Mucosa of gallbladder (tissue), 1 donor: Measurements from ENCODE around the gene NFIA. TPM values are rescaled to one million over a fixed set of nuclear protein-coding genes. Genes with fewer than 3 reads are reported as not detected.
A peak's percentile ranks its signal among the peaks of the same experiment; 100 is the strongest.

Experiments
- DNase-seq: peaks from one replicate; pipeline ENCODE4 v3.0.0-alpha.2; 2020; ENCODE audit warnings: low spot score
- total RNA-seq: library from RNA; stranded (reverse); gene quantifications from one replicate; pipeline ENCODE4 v1.2.1, GENCODE V29; 2021
- donor health status: DM: no; HTN: no; CAD: no.

The NFIA gene
- total RNA-seq, 1 donor from 2014 or later, result 82.8 TPM

DNA sequence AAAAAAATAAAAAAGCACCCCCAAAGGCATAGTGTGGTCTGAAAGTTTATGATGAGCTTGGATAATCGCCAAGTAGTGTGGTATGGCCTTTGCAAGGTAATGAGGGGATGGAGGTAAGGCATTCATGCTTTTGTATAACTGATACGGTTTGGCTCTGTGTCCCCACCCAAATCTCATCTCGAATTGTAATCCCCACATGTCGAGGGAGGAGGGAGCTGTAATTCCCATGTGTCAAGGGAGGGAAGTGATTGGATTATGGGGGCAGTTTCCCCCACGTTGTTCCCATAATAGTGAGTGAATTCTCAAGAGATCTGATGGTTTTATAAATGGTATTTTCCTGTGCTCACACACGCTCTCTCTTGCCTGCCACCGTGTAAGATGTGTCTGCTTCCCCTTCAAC is 215.5 kb downstream of the NFIA start:
- DNase-seq, result no peak

DNA sequence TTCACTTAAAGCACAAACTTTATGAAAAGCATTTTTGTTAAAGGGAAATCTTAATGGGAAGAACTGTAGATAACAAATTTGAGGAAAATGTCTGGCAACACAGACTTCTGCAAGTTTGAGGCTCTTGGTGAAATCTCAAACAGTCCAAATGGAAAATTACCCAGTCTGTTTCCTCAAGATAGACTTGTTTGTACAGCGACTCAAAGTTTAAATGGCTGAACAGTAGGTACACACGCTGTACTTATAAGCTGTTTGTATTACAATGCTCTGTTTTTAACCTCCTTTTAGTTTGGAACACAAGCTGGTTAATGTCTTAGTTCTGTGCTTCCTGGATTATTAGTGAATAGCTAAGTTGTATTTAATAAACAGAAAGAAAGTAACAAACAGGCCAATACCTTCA is 217.1 kb downstream of the NFIA start:
- no peak for DNase-seq

- no peak for DNase-seq
These were observed 218.5 kb downstream of the NFIA start for GRCh38 chr1:61300899-61301298.

DNA sequence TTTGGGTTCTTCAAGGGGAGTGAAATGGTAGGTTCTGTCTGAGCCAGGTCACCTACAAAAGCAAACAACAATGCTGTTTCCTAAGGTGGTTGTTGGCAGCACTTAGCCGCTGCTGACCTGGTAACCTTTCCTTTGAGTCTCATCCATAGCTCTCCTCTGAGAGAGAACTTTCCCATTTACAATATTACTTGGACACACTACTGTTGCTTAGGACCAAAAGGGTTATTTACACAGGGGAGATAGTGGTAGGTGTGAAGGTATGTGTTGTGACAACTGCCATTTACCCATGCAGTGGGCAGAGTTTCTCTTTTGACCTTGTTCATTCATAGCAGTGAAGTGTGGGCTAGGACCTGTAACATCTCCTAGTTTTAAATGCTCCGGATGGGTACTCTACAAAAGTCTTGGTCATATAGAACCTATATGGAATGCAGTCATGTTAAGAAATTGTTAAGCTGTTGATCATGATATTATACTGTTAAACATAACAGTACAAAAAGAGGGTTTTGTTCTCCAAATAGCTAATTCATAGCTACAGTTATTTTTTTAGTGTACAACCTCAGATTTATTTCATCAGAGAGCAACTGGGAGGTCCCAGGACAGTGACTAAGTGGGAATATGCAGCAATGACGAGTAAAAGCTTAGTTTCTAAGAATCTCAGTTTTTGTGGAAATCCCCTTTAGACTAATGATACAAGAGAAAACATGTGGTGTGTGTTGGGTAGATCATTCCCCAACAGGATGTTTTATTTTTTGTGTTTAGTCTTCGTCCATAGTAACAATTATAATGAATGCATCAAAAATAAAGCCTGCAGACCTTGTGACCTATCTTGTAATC is 219.7 kb downstream of the NFIA start:
- DNase-seq, result no peak

DNA sequence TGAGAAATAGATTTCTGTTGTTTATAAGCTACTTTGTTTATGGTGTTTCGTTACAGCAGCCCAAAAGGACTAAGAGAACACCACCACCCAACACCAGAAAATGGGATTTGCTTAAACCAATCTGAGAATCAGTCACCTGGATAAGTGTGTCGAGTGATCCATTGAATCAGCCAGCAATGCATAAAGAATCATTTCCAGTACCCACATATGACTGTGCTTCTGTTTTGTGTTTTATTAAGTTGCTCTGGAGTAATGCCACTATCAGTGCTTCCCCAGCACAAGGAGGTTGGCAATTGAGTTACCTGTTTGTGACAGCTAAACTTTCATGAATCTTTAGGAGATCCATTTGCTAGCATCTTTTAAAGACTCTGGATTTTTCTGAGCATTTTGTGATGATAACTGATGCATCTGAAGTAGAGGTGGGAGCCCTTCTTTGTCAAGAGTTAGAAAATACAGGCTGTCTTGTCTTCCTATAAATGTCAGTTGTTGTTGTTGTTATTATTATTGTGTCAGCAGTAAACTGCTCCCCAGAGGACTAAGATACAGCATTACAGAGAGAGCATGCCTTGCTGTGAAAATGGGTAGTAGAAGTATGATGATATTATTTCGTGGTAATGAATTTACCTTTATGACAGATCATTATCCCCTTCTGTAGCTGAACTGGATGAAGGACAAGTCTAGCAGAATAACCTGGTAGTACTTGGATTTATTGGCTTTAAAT is 225.2 kb downstream of the NFIA start:
- no peak for DNase-seq

GRCh38 chr1:61310057-61310456 is 227.7 kb downstream of the NFIA start:
- no peak for DNase-seq

- no peak for DNase-seq
These were observed 228.2 kb downstream of the NFIA start for GRCh38 chr1:61310538-61310937.

- DNase-seq, result no peak
These were observed 231.6 kb downstream of the NFIA start for GRCh38 chr1:61313906-61314422.

DNA sequence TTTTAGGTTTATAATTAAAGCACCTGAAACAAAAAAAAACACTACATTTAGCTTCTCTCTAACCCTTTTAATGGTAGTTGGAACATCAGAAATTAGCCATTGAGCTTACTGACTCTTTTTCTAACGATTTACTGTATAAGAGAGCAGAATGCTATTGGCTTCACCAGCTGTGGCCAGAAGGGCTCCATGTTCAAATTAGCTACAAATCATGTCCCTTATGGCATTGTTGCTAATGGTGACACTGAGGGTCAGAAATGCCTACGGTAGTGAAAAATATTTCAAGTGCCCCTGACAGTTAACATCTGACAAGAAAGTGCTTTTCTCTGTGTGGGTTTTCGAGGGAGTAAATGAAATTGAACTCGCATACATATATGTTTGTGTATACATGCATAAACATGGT is 232.7 kb downstream of the NFIA start:
- no peak for DNase-seq

GRCh38 chr1:61316493-61316892 is 234.1 kb downstream of the NFIA start:
- no peak for DNase-seq

DNA sequence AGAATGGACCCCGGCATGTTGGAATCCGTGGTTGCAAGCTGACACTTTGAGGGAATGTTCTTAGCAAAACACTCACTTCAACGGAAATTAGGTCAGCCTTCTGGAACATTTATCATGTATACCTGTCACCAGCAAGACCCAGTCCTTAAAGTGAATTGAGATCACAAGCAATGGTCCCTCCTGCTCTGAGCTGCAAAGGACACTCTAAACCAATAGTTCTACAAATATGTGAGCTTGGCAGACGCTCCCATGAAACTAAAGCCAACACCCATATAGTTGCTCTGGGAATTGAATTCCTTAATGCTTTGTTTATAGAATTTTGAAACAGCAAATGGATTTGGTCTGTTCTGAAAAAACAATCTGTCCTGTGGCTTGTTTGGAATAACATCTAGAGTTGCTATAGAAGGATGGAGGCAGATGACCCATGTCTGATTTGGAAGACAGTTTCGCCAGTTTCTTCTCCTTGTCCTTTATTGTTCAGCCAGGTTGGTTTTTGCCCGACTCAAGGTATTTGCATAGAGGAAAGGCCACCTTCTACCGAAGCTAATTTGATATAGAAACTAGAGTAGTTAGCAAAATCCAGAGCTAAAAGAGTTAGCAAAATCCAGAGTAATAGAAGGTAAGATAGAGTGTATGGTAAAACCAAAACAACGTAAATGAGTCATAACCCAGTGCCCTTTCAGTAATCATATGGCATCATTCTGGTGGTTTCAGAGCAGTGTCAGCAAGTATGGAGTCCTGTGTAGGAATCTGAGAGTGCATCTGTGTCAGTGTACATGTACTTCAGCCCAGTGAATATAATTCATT is 236.2 kb downstream of the NFIA start:
- peak; percentile 31 for DNase-seq

GRCh38 chr1:61320575-61320974 is 238.2 kb downstream of the NFIA start:
- DNase-seq, result no peak

GRCh38 chr1:61322008-61322744 is 239.8 kb downstream of the NFIA start:
- no peak for DNase-seq

- DNase-seq, result no peak
These were observed 240.4 kb downstream of the NFIA start for GRCh38 chr1:61322769-61323168.

GRCh38 chr1:61323681-61324328 is 241.4 kb downstream of the NFIA start:
- no peak for DNase-seq

DNA sequence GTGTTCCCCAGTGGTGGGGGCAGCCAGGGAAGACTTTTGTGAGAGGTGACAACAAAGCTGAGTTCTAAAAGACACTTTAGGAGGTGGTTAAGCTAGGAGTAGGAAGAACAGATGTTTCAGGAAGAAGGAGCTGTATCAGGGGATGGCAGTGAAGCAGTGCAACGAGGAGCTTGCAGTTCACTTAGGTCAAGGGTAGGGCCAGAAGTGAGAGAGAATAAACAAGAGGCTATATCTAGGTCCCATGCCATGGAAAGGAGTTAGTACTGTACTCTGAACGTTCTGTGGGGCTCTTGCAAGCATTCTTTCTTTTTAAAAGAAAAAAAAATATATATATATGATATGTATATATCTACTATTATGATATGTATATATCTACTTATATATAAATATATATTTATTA is 244.4 kb downstream of the NFIA start:
- DNase-seq, result no peak

DNA sequence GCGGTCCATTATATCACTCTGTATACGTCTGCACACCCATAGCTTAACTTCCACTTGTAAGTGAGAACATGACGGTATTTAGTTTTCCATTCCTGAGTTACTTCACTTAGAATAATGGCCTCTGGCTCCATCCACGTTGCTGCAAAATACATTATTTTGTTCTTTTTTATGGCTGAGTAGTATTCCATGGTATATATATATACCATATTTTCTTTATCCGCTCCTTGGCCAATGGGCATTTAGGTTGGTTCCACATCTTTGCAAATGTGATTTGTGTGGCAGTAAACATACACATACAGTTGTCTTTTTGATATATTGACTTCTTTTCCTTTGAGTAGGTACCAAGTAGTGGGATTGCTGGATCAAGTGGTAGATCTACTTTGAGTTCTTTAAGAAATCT is 245.1 kb downstream of the NFIA start:
- DNase-seq, result no peak

DNA sequence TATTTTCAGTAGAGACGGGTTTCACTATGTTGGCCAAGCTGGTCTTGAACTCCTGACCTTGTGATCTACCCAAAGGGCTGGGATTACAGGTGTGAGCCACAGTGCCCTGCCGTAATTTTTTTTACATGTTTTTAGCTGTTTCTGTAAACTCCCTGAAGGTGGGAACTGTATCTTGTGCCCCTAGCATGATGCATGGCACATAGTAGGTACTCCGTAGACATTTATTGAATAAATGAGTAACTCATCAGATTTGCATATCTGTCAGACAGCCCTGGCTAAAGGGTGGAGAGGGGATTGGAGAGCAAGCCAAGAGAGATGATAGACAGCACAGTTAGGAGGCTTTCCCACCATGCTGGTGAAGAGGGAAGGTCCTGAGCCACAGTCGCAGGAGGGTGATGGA is 247.2 kb downstream of the NFIA start:
- no peak for DNase-seq

DNA sequence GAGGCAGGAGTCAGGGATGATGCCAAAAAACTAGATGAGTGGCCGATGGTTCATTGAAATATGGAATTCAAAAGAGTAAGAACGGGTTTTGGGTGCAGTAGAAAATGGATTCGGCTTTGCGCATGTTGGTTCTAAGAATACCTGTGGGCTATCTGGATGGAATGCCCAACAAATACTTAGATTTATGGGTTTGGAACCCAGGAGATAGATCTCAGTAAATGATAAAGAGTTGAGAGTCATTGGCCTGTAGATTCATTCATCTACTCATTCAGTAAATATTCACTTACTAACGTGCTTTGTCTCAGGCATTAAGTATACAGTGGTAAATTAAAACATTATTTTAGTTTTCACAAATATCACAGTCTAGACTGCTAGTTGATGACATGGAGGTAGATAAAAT is 247.7 kb downstream of the NFIA start:
- DNase-seq, result no peak

GRCh38 chr1:61330571-61330970 is 248.2 kb downstream of the NFIA start:
- DNase-seq, result no peak

- no peak for DNase-seq
These were observed 249.9 kb downstream of the NFIA start for GRCh38 chr1:61332196-61332753.
